ENCODE results near the gene CDH4. TPM values are rescaled to one million over a fixed set of nuclear protein-coding genes. Genes with fewer than 3 reads are reported as not detected.

CDH4 gene
- total and polyA plus RNA-seq, 2 of the 4 experiments (the other 2 are of a cell fraction) = 1.6 to 3.5 TPM

GRCh38 chr20:61761453-61762166, 509.5 kb downstream of the CDH4 start:
- Histone ChIP-seq H3K18ac (ENCODE audit: low read depth, low read length) (no peak overlapping the region), H4K20me1 (ENCODE audit: insufficient read depth, low read length) (no peaks in the 10 kb centered on the region), H2AK9ac (replicated peaks; ENCODE audit: low read depth, low read length, poor library complexity) (no peak overlapping the region), H3K14ac (replicated peaks; ENCODE audit: low read depth, low read length) (no peak overlapping the region), H3K4me3 (ENCODE audit: insufficient read depth, low read depth, low read length) (no peak overlapping the region), H3K9me1 (ENCODE audit: insufficient read depth, low read length) (no peaks in the 10 kb centered on the region), H2BK15ac (ENCODE audit: low read depth, low read length) (no peak overlapping the region), H3K4ac (ENCODE audit: low read depth, low read length) (no peak overlapping the region), H3K9me3 (ENCODE audit: control insufficient read depth, insufficient read depth, low read length) (no peaks in the 10 kb centered on the region), H3K23ac (ENCODE audit: low read depth, low read length) (no peak overlapping the region), H2AFZ (replicated peaks; ENCODE audit: low read length, poor library complexity) (no peak overlapping the region), H4K91ac (ENCODE audit: insufficient read depth, low read depth, low read length) (no peak overlapping the region), H3K4me2 (ENCODE audit: low read depth, low read length) (no peak overlapping the region), H4K8ac (ENCODE audit: low read depth in 2 of 2, low read length in 2 of 2) (no peak overlapping the region), H4K5ac (ENCODE audit: low read depth, low read length) (no peak overlapping the region), H2BK120ac (ENCODE audit: low read depth, low read length) (no peak overlapping the region), H3K4me1 (ENCODE audit: control insufficient read depth, insufficient read depth, low read length) (no peaks in the 10 kb centered on the region), H3K27me3 (ENCODE audit: control insufficient read depth, insufficient read depth, low read length) (peaks cover 2% of the 10 kb centered on the region; the same call in 1 of the 2 replicates), H3K27ac (ENCODE audit: insufficient read depth, low read length) (no peak overlapping the region), H2BK20ac (ENCODE audit: low read depth, low read length) (no peak overlapping the region), H3K9ac (ENCODE audit: low read depth, low read length) (no peak overlapping the region), H3K56ac (ENCODE audit: extremely low read depth, insufficient read depth, low read length) (no peak overlapping the region), H3K36me3 (ENCODE audit: control insufficient read depth, insufficient read depth, low read length) (no peaks in the 10 kb centered on the region), H2BK5ac (ENCODE audit: low read depth, low read length, poor library complexity, severe bottlenecking) (no peak overlapping the region), H3K79me1 (ENCODE audit: low read depth in 1 of 2, low read length in 2 of 2) (no peaks in the 10 kb centered on the region), H2AK5ac (ENCODE audit: low read depth, low read length) (no peak overlapping the region)
- dilution Hi-C loops (cut with HindIII; ENCODE audit: low sequenced_read_pairs, unreplicated experiment) = no loop called here
- DNase-seq = no peak
- no peak for TF ChIP-seq BHLHE40 (IDR thresholded peaks at IDR 0.05; ENCODE audit: low read depth, low read length)
- TF ChIP-seq RAD21 (IDR thresholded peaks at IDR 0.05; ENCODE audit: low read length) = no peak
- no peak for TF ChIP-seq CHD1 (IDR thresholded peaks at IDR 0.05; ENCODE audit: low read depth, low read length)
- no peak for TF ChIP-seq CEBPB (IDR thresholded peaks at IDR 0.05; ENCODE audit: low read depth, low read length)
- TF ChIP-seq MAFK (IDR thresholded peaks at IDR 0.05; ENCODE audit: low read depth, low read length) = no peak
- BruUV-seq (replicated peaks) = no TSS peak
- ATAC-seq (ENCODE audit: low read depth) = no peak
- ChIA-PET POLR2A (ENCODE audit: unreplicated experiment) (no interaction called here), CTCF (no interaction called here)
- in situ Hi-C loops (cut with MboI; ENCODE audit: low sequenced_read_pairs) = no loop called here
- intact Hi-C loops (cut with micrococcal nuclease) = no loop called here
- WGBS, 2 experiments (ENCODE audit: extremely low coverage in 2 of 2, insufficient read length in 1 of 2) = 74% methylated on average over 10 of the region's 25 CpGs; no CpG with 5 or more reads in 1 of the 2 experiments

Data from IMR-90 (cell line).